ENCODE data around the gene C1R.

C1R gene

GRCh38 chr12:7134396-7135166 lies 42.3 kb upstream of the C1R start:
- no peaks in the 10 kb centered on the region for H3K9me3 ChIP-seq (ENCODE audit: control extremely low read depth in 1 of 5, control insufficient read depth in 4 of 5, insufficient read depth in 2 of 5, low read depth in 1 of 5, low read length in 4 of 5)
- DNase-seq: no peak
- peaks cover 7 to 55% (median 32%) of the 10 kb centered on the region in 4 experiments for H3K36me3 ChIP-seq (ENCODE audit: control insufficient read depth in 4 of 4, insufficient read depth in 4 of 4, low read length in 3 of 4)
- H3K27ac ChIP-seq (ENCODE audit: insufficient read depth in 1 of 2, low read depth in 1 of 2, low read length in 2 of 2, poor library complexity in 1 of 2, severe bottlenecking in 2 of 2): no peak overlapping the region
- ChIA-PET POLR2A (no interaction called here), CTCF (interaction anchor here (2.0 kb wide), 1 partner anchor 10 kb away, joined by 8 read pairs; no protein-coding TSS in a partner anchor)
- H3K4me1 ChIP-seq (ENCODE audit: control extremely low read depth in 1 of 4, control insufficient read depth in 4 of 4, insufficient read depth in 4 of 4, low read length in 3 of 4): peaks cover 3 to 29% (median 27%) of the 10 kb centered on the region in 4 experiments
- WGBS (ENCODE audit: insufficient coverage): over 99% methylated on average over 12 of the region's 12 CpGs
- H3K4me3 ChIP-seq (ENCODE audit: control insufficient read depth in 1 of 7, extremely low read depth in 1 of 7, insufficient read depth in 4 of 7, low read depth in 2 of 7, low read length in 6 of 7): no peak overlapping the region
- no peaks in the 10 kb centered on the region for H3K27me3 ChIP-seq (replicated peaks in 2 of 5; ENCODE audit: control insufficient read depth in 4 of 5, insufficient read depth in 5 of 5, low read length in 4 of 5)

GRCh38 chr12:7131502-7131866 lies 39.2 kb upstream of the C1R start:
- Histone ChIP-seq H3K36me3 (ENCODE audit: control insufficient read depth in 4 of 4, insufficient read depth in 4 of 4, low read length in 3 of 4) (peaks cover under 1 to 36% (median 19%) of the 10 kb centered on the region in 4 experiments), H3K27me3 (replicated peaks in 2 of 5; ENCODE audit: control insufficient read depth in 4 of 5, insufficient read depth in 5 of 5, low read length in 4 of 5) (no peaks in the 10 kb centered on the region), H3K4me1 (ENCODE audit: control extremely low read depth in 1 of 4, control insufficient read depth in 4 of 4, insufficient read depth in 4 of 4, low read length in 3 of 4) (peaks cover 3 to 36% (median 35%) of the 10 kb centered on the region in 4 experiments), H3K27ac (ENCODE audit: insufficient read depth in 1 of 2, low read depth in 1 of 2, low read length in 2 of 2, poor library complexity in 1 of 2, severe bottlenecking in 2 of 2) (no peak overlapping the region), H3K9me3 (ENCODE audit: control extremely low read depth in 1 of 5, control insufficient read depth in 4 of 5, insufficient read depth in 2 of 5, low read depth in 1 of 5, low read length in 4 of 5) (no peaks in the 10 kb centered on the region), H3K4me3 (ENCODE audit: control insufficient read depth in 1 of 7, extremely low read depth in 1 of 7, insufficient read depth in 4 of 7, low read depth in 2 of 7, low read length in 6 of 7) (peak overlapping the region in 6 of 7 experiments; percentile 71 to 90 (median 76))
- 0% methylated on average over 4 of the region's 7 CpGs for WGBS (ENCODE audit: insufficient coverage)
- POLR2A ChIA-PET: interaction anchor here (1.1 kb wide), 1 partner anchor 9 kb away, joined by 3 read pairs; no protein-coding TSS in a partner anchor
- peak in 2 of 3 donors; percentile 73 to 80 for DNase-seq
- CTCF ChIA-PET: interaction anchor here (0.9 to 1.3 kb wide), 2 partner anchors 8 to 14 kb away, joined by 3 to 4 read pairs; no protein-coding TSS in a partner anchor

DNA sequence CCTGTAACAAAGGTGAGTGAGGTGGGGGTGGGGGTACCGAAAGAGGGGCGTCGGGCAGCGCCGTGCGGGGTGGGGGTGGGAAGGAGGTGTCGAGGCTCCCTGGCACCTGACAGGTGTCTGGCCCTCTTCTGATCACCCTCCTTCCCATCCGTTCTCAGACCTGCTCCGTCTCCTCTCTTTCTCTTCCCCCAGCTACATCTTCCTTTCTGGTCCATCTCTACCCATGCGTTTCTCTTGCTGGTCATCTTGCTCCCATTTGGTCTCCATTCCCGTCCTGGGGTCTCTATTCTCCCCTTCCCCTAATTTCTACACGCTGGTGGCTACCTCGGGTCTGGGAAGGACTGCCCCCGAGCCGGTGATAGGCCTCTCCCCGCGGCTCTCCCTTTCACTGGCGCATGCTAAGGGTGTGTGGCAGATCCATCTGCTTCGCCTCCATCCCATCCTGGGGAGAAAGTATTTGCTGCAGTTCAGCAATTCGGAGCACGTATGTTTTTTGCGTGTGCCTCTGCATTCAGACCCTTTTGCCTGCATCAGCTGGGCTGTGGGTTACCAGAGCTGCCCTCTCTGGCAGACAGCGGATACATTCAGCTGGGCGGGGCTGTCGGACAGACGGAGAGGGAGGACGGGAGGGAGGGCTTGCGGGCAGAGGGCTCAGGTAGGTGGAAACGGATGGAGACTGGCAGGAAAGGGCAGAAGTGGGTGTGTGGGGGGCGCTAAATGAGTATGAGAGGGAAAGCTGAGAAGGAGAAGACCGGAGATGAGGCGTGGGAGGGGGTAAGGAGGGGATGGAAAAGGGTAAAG lies 38.7 kb upstream of the C1R start:
- H3K27me3 ChIP-seq (replicated peaks in 2 of 5; ENCODE audit: control insufficient read depth in 4 of 5, insufficient read depth in 5 of 5, low read length in 4 of 5): no peaks in the 10 kb centered on the region
- 0% methylated on average over 24 of the region's 32 CpGs for WGBS (ENCODE audit: insufficient coverage)
- H3K4me1 ChIP-seq (ENCODE audit: control extremely low read depth in 1 of 4, control insufficient read depth in 4 of 4, insufficient read depth in 4 of 4, low read length in 3 of 4): peaks cover 3 to 36% (median 35%) of the 10 kb centered on the region in 4 experiments
- peak in 2 of 3 donors; percentile 38 to 50 for DNase-seq
- peak overlapping the region; percentile 44 to 90 (median 76) for H3K4me3 ChIP-seq (ENCODE audit: control insufficient read depth in 1 of 7, extremely low read depth in 1 of 7, insufficient read depth in 4 of 7, low read depth in 2 of 7, low read length in 6 of 7)
- H3K27ac ChIP-seq (ENCODE audit: insufficient read depth in 1 of 2, low read depth in 1 of 2, low read length in 2 of 2, poor library complexity in 1 of 2, severe bottlenecking in 2 of 2): peak overlapping the region in 1 of 2 experiments; percentile 43
- no peaks in the 10 kb centered on the region for H3K9me3 ChIP-seq (ENCODE audit: control extremely low read depth in 1 of 5, control insufficient read depth in 4 of 5, insufficient read depth in 2 of 5, low read depth in 1 of 5, low read length in 4 of 5)
- H3K36me3 ChIP-seq (ENCODE audit: control insufficient read depth in 4 of 4, insufficient read depth in 4 of 4, low read length in 3 of 4): peaks cover 0 to 31% (median 15%) of the 10 kb centered on the region in 4 experiments
- CTCF ChIA-PET: interaction anchor here (0.9 to 1.3 kb wide), 2 partner anchors 9 to 14 kb away, joined by 3 to 4 read pairs; no protein-coding TSS in a partner anchor
- POLR2A ChIA-PET: interaction anchor here (1.1 kb wide), 1 partner anchor 10 kb away, joined by 3 read pairs; no protein-coding TSS in a partner anchor

GRCh38 chr12:7129872-7130691 lies 37.8 kb upstream of the C1R start, which contains the start of gene CLSTN3:
TSS of gene CLSTN3 (plus strand) at chr12:7130371. CDS start at chr12:7130649, 278 bp downstream.
- WGBS (ENCODE audit: insufficient coverage): 0% methylated on average over 10 of the region's 40 CpGs
- Histone ChIP-seq H3K27ac (ENCODE audit: insufficient read depth in 1 of 2, low read depth in 1 of 2, low read length in 2 of 2, poor library complexity in 1 of 2, severe bottlenecking in 2 of 2) (peak within 1 kb of the TSS in 1 of 2 experiments; percentile 43), H3K4me1 (ENCODE audit: control extremely low read depth in 1 of 4, control insufficient read depth in 4 of 4, insufficient read depth in 4 of 4, low read length in 3 of 4) (peaks cover 3 to 36% (median 35%) of the 10 kb centered on the region in 4 experiments), H3K36me3 (ENCODE audit: control insufficient read depth in 4 of 4, insufficient read depth in 4 of 4, low read length in 3 of 4) (peaks cover 0 to 22% (median 11%) of the 10 kb centered on the region in 4 experiments), H3K9me3 (ENCODE audit: control extremely low read depth in 1 of 5, control insufficient read depth in 4 of 5, insufficient read depth in 2 of 5, low read depth in 1 of 5, low read length in 4 of 5) (no peaks in the 10 kb centered on the region), H3K4me3 (ENCODE audit: control insufficient read depth in 1 of 7, extremely low read depth in 1 of 7, insufficient read depth in 4 of 7, low read depth in 2 of 7, low read length in 6 of 7) (peak within 1 kb of the TSS; percentile 44 to 90 (median 76)), H3K27me3 (replicated peaks in 2 of 5; ENCODE audit: control insufficient read depth in 4 of 5, insufficient read depth in 5 of 5, low read length in 4 of 5) (no peaks in the 10 kb centered on the region)
- CTCF ChIA-PET: interaction anchor here (0.9 to 1.3 kb wide), 2 partner anchors 9 to 22 kb away, joined by 3 read pairs; no protein-coding TSS in a partner anchor
- POLR2A ChIA-PET: no interaction called here
- DNase-seq: peak; percentile 87 to 94 (median 94)

DNA sequence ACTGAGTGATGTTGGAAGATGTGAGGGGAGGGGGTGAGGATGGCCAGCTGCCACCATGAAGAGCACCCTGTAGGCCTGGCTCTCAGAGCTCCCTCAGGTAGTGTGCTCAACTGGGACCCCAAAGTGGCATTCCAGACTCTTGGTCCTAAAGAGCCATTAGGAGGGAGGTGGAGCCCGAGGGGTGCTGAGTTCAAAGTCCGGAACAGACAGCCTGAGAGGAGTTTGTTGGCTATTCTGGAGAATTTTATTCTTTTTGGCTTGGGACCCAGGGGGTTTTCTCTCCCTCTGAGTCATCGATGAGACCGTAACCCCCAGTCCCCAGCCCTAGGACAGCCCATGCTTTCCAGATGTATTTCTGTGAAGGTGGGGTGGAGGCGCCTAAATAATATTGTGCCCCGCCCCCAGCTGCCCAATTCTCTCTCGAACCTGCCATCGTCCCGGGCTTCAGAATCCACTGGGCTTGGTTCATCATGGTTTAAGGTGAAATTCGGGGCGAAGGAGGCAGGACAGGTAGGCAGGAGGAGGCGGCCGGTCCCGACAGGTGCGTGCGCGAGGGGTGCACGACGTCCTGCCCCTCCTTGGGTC lies 37.1 kb upstream of the C1R start:
- Histone ChIP-seq H3K9me3 (ENCODE audit: control extremely low read depth in 1 of 5, control insufficient read depth in 4 of 5, insufficient read depth in 2 of 5, low read depth in 1 of 5, low read length in 4 of 5) (no peaks in the 10 kb centered on the region), H3K4me1 (ENCODE audit: control extremely low read depth in 1 of 4, control insufficient read depth in 4 of 4, insufficient read depth in 4 of 4, low read length in 3 of 4) (peaks cover 3 to 37% (median 36%) of the 10 kb centered on the region in 4 experiments), H3K27ac (ENCODE audit: insufficient read depth in 1 of 2, low read depth in 1 of 2, low read length in 2 of 2, poor library complexity in 1 of 2, severe bottlenecking in 2 of 2) (peak overlapping the region in 1 of 2 experiments; percentile 14), H3K36me3 (ENCODE audit: control insufficient read depth in 4 of 4, insufficient read depth in 4 of 4, low read length in 3 of 4) (peaks cover 0 to 15% (median 7%) of the 10 kb centered on the region in 4 experiments), H3K4me3 (ENCODE audit: control insufficient read depth in 1 of 7, extremely low read depth in 1 of 7, insufficient read depth in 4 of 7, low read depth in 2 of 7, low read length in 6 of 7) (peak overlapping the region; percentile 41 to 86 (median 71)), H3K27me3 (replicated peaks in 2 of 5; ENCODE audit: control insufficient read depth in 4 of 5, insufficient read depth in 5 of 5, low read length in 4 of 5) (no peaks in the 10 kb centered on the region)
- peak in 2 of 3 donors; percentile 66 to 67 for DNase-seq
- CTCF ChIA-PET: interaction anchor here (0.9 to 1.7 kb wide), 2 partner anchors 11 to 21 kb away, joined by 3 read pairs; no protein-coding TSS in a partner anchor
- 12% methylated on average over 12 of the region's 19 CpGs for WGBS (ENCODE audit: insufficient coverage)
- POLR2A ChIA-PET: interaction anchor here (0.6 kb wide), 1 partner anchor 484 kb away, joined by 3 read pairs; no protein-coding TSS in a partner anchor
